ENCODE data around the gene KCNH4. TPM values are rescaled to one million over a fixed set of nuclear protein-coding genes. Genes with fewer than 3 reads are reported as not detected.
"Not testable (repeated sequence)": the region's sequence is repeated elsewhere in the genome, so short reads cannot be mapped to it uniquely, and the experiment has no call there.

KCNH4 gene
- total RNA-seq, 4 donors from 2014 or later: not detected

DNA sequence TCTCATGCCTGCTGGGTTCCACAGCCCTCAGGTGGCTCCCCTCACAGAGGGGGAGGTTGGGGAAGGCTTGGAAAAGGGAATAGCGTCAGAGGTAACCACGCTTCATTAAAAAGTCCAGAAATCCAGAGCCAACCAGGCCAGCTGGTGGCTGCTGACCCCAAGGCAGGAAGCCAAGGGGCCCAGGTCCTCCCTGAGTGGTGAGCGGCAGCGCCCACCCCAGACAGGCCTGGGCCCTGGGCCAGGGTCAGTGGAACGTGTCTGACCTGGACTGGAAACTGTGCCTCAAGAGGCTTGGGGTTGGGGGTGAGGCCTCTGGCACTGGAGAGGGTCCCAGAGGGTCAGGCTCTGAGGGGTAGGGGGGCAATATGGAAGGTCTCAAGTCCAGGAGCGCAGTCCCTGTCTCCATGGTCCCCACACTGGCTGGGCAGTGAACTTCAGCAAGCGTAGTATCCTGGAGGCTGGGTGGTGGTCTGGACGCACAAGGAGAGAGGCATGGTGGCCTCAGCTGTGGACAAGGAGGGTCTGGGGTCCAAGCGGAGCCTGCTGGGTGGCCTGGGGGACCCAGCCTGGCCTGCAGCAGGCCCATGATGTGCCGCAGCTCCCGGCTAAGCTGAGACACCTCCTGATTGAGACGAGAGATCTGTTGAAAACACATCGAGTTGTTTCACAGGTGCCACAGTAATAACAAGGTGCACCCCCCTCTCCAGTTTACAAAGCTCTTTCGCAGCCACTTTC is 21.0 kb downstream of the KCNH4 start:
- H3K9me3 ChIP-seq: no peaks in the 10 kb centered on the region
- TF ChIP-seq POLR2AphosphoS5 (IDR thresholded peaks at IDR 0.05) (no peak), EP300 (IDR thresholded peaks at IDR 0.05; ENCODE audit: low read depth) (no peak), CTCF (IDR thresholded peaks at IDR 0.05) (no peak), POLR2A (IDR thresholded peaks at IDR 0.05) (no peak)
- intact Hi-C loops (cut with DNase I; ENCODE audit: low total_unique reads) (no loop called here), in situ Hi-C loops (cut with MboI; ENCODE audit: low pct_ligation_motif_present in 1 of 4, low pct_unique_long_range_greater_than_20kb in 1 of 4, low sequenced_read_pairs in 3 of 4) (no loop called here)
- no peaks in the 10 kb centered on the region for H3K36me3 ChIP-seq
- no peaks in the 10 kb centered on the region for H3K27me3 ChIP-seq
- H3K4me3 ChIP-seq: no peak overlapping the region
- no peak overlapping the region for H3K27ac ChIP-seq
- 75 to 83% methylated on average over 1 to 14 of the region's 14 CpGs for WGBS, 2 donors (ENCODE audit: low coverage in 1 of 2)
- no peak for DNase-seq
- peaks cover 0 to 4% (median 2%) of the 10 kb centered on the region in 4 donors for H3K4me1 ChIP-seq

- 59 to 69% methylated on average over 6 to 17 of the region's 17 CpGs for WGBS, 2 donors (ENCODE audit: low coverage in 1 of 2)
- peaks cover 12 to 37% (median 22%) of the 10 kb centered on the region in 4 donors for H3K4me1 ChIP-seq
- intact Hi-C loops (cut with DNase I; ENCODE audit: low total_unique reads): no loop called here
- no peaks in the 10 kb centered on the region for H3K9me3 ChIP-seq
- H3K27ac ChIP-seq: peak overlapping the region in 2 of 4 donors; percentile 74 to 91
- TF ChIP-seq CTCF (IDR thresholded peaks at IDR 0.05) (no peak), POLR2A (IDR thresholded peaks at IDR 0.05) (no peak), POLR2AphosphoS5 (IDR thresholded peaks at IDR 0.05) (no peak), EP300 (IDR thresholded peaks at IDR 0.05; ENCODE audit: low read depth) (no peak)
- in situ Hi-C loops (cut with MboI; ENCODE audit: low pct_ligation_motif_present in 1 of 4, low pct_unique_long_range_greater_than_20kb in 1 of 4, low sequenced_read_pairs in 3 of 4): no loop called here
- H3K27me3 ChIP-seq: no peaks in the 10 kb centered on the region
- H3K36me3 ChIP-seq: peaks cover 0 to 3% (median 0%) of the 10 kb centered on the region in 4 donors
- peak overlapping the region in 3 of 4 donors; percentile 31 to 91 (median 79) for H3K4me3 ChIP-seq
- DNase-seq: no peak
Observed at GRCh38 chr17:42155614-42156045, 25.3 kb downstream of the KCNH4 start.

- Histone ChIP-seq H3K4me3 (peak overlapping the region; percentile 79 to 91 (median 88)), H3K27ac (peak overlapping the region; percentile 75 to 92 (median 88)), H3K9me3 (no peaks in the 10 kb centered on the region), H3K4me1 (peaks cover 14 to 39% (median 22%) of the 10 kb centered on the region in 4 donors), H3K36me3 (peaks cover 0 to 3% (median 0%) of the 10 kb centered on the region in 4 donors), H3K27me3 (no peaks in the 10 kb centered on the region)
- in situ Hi-C loops (cut with MboI; ENCODE audit: low pct_ligation_motif_present in 1 of 4, low pct_unique_long_range_greater_than_20kb in 1 of 4, low sequenced_read_pairs in 3 of 4) (no loop called here), intact Hi-C loops (cut with DNase I; ENCODE audit: low total_unique reads) (no loop called here)
- TF ChIP-seq CTCF (IDR thresholded peaks at IDR 0.05) (no peak), POLR2AphosphoS5 (IDR thresholded peaks at IDR 0.05) (no peak), EP300 (IDR thresholded peaks at IDR 0.05; ENCODE audit: low read depth) (no peak), POLR2A (IDR thresholded peaks at IDR 0.05) (no peak)
- DNase-seq: no peak
- WGBS, 2 donors (ENCODE audit: low coverage in 1 of 2): 5 to 6% methylated on average over 8 to 15 of the region's 15 CpGs
Observed at GRCh38 chr17:42153919-42154742, 26.8 kb downstream of the KCNH4 start.

DNA sequence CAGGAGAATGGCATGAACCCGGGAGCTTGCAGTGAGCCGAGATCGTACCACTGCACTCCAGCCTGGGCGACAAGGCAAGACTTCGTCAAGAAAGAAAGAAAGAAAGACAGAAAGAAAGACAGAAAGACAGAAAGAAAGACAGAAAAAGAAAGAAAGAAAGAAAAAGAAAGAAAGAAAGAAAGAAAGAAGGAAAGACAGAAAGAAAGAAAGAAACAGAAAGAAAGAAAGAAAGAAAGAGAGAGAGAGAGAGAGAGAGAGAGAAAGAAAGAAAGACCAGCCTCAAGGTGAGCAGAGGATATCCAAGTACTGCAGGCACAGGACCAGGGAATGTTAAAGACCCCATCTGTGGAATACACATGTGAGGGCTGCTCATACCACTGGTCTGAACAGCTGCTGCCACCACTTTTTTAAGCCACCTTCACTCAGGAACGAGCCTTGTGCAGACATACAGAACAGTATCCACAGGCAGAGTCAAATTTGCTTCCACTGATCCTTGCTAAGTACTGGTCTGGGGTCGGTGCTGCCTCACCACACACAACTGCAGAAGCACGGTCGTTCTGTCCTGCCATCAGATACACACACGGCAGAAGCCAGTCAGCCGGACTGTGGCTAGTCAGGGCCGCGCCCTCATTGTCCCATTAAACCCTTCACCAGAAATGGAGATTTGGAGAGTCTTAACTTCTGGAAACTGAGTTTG is 33.9 kb downstream of the KCNH4 start:
- H3K9me3 ChIP-seq: no peaks in the 10 kb centered on the region
- DNase-seq: no peak
- peaks cover 0 to 34% (median 5%) of the 10 kb centered on the region in 4 donors for H3K4me1 ChIP-seq
- H3K4me3 ChIP-seq: no peak overlapping the region
- H3K27me3 ChIP-seq: no peaks in the 10 kb centered on the region
- no peak overlapping the region for H3K27ac ChIP-seq
- intact Hi-C loops (cut with DNase I; ENCODE audit: low total_unique reads) (no loop called here), in situ Hi-C loops (cut with MboI; ENCODE audit: low pct_ligation_motif_present in 1 of 4, low pct_unique_long_range_greater_than_20kb in 1 of 4, low sequenced_read_pairs in 3 of 4) (no loop called here)
- H3K36me3 ChIP-seq: peaks cover 0 to 11% (median 2%) of the 10 kb centered on the region in 4 donors
- TF ChIP-seq POLR2A (IDR thresholded peaks at IDR 0.05) (no peak), EP300 (IDR thresholded peaks at IDR 0.05; ENCODE audit: low read depth) (no peak)
- WGBS, 2 donors (ENCODE audit: low coverage in 1 of 2): 84 to 93% methylated on average over 6 to 13 of the region's 13 CpGs

DNA sequence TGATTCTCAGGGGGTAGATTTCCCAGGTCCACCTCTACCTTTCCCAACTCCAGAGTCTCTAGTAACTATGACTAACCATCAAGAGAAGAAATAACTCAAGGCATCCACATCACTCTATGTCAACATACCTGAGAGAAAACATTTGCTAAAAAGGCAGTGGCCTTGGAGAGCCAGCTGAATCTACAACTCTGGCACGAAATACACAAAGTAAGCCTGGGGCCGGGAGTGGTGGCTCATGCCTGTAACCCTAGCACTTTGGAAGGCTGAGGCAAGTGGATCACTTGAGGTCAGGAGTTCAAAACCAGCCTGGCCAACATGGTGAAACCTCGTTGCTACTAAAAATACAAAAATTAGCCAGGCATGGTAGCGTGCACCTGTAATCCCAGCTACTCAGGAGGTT is 37.8 kb downstream of the KCNH4 start:
- H3K27ac ChIP-seq; intact Hi-C loops (cut with DNase I; ENCODE audit: low total_unique reads); H3K9me3 ChIP-seq; H3K27me3 ChIP-seq; DNase-seq; in situ Hi-C loops (cut with MboI; ENCODE audit: low pct_ligation_motif_present in 1 of 4, low pct_unique_long_range_greater_than_20kb in 1 of 4, low sequenced_read_pairs in 3 of 4); H3K4me3 ChIP-seq: not testable (repeated sequence)
- H3K36me3 ChIP-seq: peaks cover 0 to 10% (median 4%) of the 10 kb centered on the region in 4 donors
- peaks cover 2 to 33% (median 12%) of the 10 kb centered on the region in 4 donors for H3K4me1 ChIP-seq
- 71 to 87% methylated on average over 3 to 4 of the region's 4 CpGs for WGBS, 2 donors (ENCODE audit: low coverage in 1 of 2)

Measured in transverse colon (tissue), 4 donors.